K562 (cell line): ENCODE measurements around the gene KPNA1. TPM values are rescaled to one million over a fixed set of nuclear protein-coding genes. Genes with fewer than 3 reads are reported as not detected.

ENCODE experiments used
- CHD4 ChIP-seq: fragments of 200-600 bp; sonication (generic); IDR thresholded peaks from 3 replicates; pipeline ENCODE4 v1.6.1; 2012; ENCODE audit warnings: low read depth, mild to moderate bottlenecking, mixed read lengths, low read length, inconsistent platforms; ENCODE audit not compliant: insufficient read depth, insufficient replicate concordance, poor library complexity, severe bottlenecking
- MBD2 ChIP-seq: sonication (generic); IDR thresholded peaks from 2 replicates; pipeline ENCODE4 v1.6.1; 2016; ENCODE audit warnings: low read depth, borderline replicate concordance
- POLR2A ChIP-seq: fragments of 450-650 bp; conservative IDR thresholded peaks from 2 replicates; pipeline ENCODE4 v1.6.1; 2016
- RBM15 ChIP-seq: fragments of 200-400 bp; formaldehyde crosslinking; IDR thresholded peaks from 2 replicates; pipeline ENCODE4 v1.6.1; 2018; ENCODE audit warnings: mild to moderate bottlenecking, low read length, moderate library complexity; ENCODE audit not compliant: insufficient read depth
- SPI1 ChIP-seq: IDR thresholded peaks from 2 replicates; pipeline ENCODE4 v1.6.1; 2011; ENCODE audit warnings: low read depth, low read length, control low read depth, borderline replicate concordance
- ZNF146 ChIP-seq: IDR thresholded peaks from one replicate; pipeline ENCODE4 v1.6.1; 2018; ENCODE audit warnings: missing compliant biosample characterization; ENCODE audit not compliant: unreplicated experiment
- ZNF253 ChIP-seq: fragments of 250-450 bp; sonication (Bioruptor Pico); conservative IDR thresholded peaks from 2 replicates; pipeline ENCODE4 v1.6.1; 2021; ENCODE audit warnings: mild to moderate bottlenecking
- polyA plus RNA-seq, 8 experiments: library from polyadenylated mRNA; depleted of rRNA in 4 of 8; stranded (reverse) in 5 of 8; unstranded in 3 of 8; fragments of >200 nt; fragmentation: Nextera tagmentation in 2 of 8; fragmentation: Illumina TruSeq in 1 of 8; extraction: Ambion mirVana in 2 of 8; extraction: Trizol in 1 of 8; gene quantifications; 2 replicates each; pipeline versions ENCODE4 v1.2.1 to v1.2.3, GENCODE V29; 2011 to 2014; ENCODE audit warnings: inconsistent platforms in 1 of 8, missing spikeins in 1 of 8
- total RNA-seq, 7 experiments: library from RNA; depleted of rRNA in 6 of 7; stranded (reverse); fragments of >200 nt in 6 of 7; fragmentation: Illumina TruSeq in 2 of 7; extraction: Trizol in 2 of 7; gene quantifications; 2 replicates each; pipeline versions ENCODE4 v1.2.1 to v1.2.3, GENCODE V29; 2011 to 2021; ENCODE audit warnings: low replicate concordance in 1 of 7
- TF ChIP-seq, protein P1 (sequence below): fragments of 450-650 bp; IDR thresholded peaks from 2 replicates; pipeline ENCODE4 v1.6.1; 2016; ENCODE audit warnings: mild to moderate bottlenecking, moderate library complexity
- TF ChIP-seq, protein P2 (sequence below): fragments of 450-650 bp; IDR thresholded peaks from 2 replicates; pipeline ENCODE4 v1.6.1; 2017; ENCODE audit warnings: antibody characterized with exemption, mild to moderate bottlenecking

Gene KPNA1
- total and polyA plus RNA-seq, 9 of the 15 experiments (the other 6 are each of a cell fraction or from before 2014, with no cell fraction given): 9.3 to 53.8 (median 33.5) TPM

DNA sequence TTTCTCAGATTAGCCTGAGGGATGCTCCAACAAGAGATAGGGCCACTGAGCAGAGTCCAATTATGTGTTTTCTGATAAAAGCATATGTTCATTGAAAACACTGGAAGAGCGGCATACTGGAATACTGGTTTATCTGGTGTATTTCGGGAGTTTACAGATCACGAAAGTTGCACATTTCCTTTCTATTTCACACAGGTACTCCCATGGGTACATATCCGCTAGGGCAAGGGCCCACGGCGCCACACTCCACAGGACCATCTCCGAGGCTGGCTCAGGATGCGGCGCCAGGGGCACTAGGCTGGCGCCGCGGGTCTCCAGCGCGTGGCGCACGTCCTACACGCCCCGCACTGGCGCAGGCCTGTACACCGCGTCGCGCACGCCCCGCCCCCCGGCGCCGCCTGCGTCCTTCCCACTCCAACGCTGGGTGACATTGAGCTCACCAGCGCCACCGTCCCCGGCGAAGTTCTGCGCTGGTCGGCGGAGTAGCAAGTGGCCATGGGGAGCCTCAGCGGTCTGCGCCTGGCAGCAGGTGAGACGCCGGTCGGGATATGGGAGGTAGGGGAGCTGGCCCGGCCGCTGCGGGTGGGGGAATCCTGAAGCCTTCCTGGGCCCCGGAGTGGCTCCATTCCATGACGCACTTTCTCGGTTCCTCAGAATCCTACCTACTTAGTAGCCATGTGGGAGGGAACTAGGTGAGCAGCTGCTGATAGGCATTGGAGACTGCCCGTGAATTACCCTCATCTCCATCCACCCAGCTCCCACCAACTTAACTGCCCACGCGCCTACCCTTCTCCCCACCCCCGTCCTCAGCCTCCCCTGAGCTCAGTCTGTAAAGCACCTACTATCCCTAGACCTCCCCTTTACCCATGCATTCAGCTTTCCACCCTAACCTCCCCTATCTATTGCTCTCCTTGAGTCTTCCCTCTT lies 130.7 kb downstream of the KPNA1 start, which contains the start of gene FAM162A (continued):
- TF ChIP-seq RBM15: no peak
- TF ChIP-seq ZNF253: no peak
- no peak for TF ChIP-seq ZNF146
- TF ChIP-seq SPI1: no peak
- TF ChIP-seq MBD2: peak; percentile 66
- no peak for TF ChIP-seq CHD4
- TF ChIP-seq, protein P1, sequence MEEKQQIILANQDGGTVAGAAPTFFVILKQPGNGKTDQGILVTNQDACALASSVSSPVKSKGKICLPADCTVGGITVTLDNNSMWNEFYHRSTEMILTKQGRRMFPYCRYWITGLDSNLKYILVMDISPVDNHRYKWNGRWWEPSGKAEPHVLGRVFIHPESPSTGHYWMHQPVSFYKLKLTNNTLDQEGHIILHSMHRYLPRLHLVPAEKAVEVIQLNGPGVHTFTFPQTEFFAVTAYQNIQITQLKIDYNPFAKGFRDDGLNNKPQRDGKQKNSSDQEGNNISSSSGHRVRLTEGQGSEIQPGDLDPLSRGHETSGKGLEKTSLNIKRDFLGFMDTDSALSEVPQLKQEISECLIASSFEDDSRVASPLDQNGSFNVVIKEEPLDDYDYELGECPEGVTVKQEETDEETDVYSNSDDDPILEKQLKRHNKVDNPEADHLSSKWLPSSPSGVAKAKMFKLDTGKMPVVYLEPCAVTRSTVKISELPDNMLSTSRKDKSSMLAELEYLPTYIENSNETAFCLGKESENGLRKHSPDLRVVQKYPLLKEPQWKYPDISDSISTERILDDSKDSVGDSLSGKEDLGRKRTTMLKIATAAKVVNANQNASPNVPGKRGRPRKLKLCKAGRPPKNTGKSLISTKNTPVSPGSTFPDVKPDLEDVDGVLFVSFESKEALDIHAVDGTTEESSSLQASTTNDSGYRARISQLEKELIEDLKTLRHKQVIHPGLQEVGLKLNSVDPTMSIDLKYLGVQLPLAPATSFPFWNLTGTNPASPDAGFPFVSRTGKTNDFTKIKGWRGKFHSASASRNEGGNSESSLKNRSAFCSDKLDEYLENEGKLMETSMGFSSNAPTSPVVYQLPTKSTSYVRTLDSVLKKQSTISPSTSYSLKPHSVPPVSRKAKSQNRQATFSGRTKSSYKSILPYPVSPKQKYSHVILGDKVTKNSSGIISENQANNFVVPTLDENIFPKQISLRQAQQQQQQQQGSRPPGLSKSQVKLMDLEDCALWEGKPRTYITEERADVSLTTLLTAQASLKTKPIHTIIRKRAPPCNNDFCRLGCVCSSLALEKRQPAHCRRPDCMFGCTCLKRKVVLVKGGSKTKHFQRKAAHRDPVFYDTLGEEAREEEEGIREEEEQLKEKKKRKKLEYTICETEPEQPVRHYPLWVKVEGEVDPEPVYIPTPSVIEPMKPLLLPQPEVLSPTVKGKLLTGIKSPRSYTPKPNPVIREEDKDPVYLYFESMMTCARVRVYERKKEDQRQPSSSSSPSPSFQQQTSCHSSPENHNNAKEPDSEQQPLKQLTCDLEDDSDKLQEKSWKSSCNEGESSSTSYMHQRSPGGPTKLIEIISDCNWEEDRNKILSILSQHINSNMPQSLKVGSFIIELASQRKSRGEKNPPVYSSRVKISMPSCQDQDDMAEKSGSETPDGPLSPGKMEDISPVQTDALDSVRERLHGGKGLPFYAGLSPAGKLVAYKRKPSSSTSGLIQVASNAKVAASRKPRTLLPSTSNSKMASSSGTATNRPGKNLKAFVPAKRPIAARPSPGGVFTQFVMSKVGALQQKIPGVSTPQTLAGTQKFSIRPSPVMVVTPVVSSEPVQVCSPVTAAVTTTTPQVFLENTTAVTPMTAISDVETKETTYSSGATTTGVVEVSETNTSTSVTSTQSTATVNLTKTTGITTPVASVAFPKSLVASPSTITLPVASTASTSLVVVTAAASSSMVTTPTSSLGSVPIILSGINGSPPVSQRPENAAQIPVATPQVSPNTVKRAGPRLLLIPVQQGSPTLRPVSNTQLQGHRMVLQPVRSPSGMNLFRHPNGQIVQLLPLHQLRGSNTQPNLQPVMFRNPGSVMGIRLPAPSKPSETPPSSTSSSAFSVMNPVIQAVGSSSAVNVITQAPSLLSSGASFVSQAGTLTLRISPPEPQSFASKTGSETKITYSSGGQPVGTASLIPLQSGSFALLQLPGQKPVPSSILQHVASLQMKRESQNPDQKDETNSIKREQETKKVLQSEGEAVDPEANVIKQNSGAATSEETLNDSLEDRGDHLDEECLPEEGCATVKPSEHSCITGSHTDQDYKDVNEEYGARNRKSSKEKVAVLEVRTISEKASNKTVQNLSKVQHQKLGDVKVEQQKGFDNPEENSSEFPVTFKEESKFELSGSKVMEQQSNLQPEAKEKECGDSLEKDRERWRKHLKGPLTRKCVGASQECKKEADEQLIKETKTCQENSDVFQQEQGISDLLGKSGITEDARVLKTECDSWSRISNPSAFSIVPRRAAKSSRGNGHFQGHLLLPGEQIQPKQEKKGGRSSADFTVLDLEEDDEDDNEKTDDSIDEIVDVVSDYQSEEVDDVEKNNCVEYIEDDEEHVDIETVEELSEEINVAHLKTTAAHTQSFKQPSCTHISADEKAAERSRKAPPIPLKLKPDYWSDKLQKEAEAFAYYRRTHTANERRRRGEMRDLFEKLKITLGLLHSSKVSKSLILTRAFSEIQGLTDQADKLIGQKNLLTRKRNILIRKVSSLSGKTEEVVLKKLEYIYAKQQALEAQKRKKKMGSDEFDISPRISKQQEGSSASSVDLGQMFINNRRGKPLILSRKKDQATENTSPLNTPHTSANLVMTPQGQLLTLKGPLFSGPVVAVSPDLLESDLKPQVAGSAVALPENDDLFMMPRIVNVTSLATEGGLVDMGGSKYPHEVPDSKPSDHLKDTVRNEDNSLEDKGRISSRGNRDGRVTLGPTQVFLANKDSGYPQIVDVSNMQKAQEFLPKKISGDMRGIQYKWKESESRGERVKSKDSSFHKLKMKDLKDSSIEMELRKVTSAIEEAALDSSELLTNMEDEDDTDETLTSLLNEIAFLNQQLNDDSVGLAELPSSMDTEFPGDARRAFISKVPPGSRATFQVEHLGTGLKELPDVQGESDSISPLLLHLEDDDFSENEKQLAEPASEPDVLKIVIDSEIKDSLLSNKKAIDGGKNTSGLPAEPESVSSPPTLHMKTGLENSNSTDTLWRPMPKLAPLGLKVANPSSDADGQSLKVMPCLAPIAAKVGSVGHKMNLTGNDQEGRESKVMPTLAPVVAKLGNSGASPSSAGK: 0 out of 2 replicates have a peak, but pooled peaks have one; percentile 15
- TF ChIP-seq, protein P2, sequence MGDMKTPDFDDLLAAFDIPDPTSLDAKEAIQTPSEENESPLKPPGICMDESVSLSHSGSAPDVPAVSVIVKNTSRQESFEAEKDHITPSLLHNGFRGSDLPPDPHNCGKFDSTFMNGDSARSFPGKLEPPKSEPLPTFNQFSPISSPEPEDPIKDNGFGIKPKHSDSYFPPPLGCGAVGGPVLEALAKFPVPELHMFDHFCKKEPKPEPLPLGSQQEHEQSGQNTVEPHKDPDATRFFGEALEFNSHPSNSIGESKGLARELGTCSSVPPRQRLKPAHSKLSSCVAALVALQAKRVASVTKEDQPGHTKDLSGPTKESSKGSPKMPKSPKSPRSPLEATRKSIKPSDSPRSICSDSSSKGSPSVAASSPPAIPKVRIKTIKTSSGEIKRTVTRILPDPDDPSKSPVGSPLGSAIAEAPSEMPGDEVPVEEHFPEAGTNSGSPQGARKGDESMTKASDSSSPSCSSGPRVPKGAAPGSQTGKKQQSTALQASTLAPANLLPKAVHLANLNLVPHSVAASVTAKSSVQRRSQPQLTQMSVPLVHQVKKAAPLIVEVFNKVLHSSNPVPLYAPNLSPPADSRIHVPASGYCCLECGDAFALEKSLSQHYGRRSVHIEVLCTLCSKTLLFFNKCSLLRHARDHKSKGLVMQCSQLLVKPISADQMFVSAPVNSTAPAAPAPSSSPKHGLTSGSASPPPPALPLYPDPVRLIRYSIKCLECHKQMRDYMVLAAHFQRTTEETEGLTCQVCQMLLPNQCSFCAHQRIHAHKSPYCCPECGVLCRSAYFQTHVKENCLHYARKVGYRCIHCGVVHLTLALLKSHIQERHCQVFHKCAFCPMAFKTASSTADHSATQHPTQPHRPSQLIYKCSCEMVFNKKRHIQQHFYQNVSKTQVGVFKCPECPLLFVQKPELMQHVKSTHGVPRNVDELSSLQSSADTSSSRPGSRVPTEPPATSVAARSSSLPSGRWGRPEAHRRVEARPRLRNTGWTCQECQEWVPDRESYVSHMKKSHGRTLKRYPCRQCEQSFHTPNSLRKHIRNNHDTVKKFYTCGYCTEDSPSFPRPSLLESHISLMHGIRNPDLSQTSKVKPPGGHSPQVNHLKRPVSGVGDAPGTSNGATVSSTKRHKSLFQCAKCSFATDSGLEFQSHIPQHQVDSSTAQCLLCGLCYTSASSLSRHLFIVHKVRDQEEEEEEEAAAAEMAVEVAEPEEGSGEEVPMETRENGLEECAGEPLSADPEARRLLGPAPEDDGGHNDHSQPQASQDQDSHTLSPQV: 0 out of 2 replicates have a peak, but pooled peaks have one; percentile 10
- TF ChIP-seq POLR2A: peak; percentile 76
